ENCODE measurements around the gene AJM1. TPM values are rescaled to one million over a fixed set of nuclear protein-coding genes. Genes with fewer than 3 reads are reported as not detected.

Gene AJM1
- total RNA-seq, 1 experiment from 2014 or later, result 1.1 TPM

DNA sequence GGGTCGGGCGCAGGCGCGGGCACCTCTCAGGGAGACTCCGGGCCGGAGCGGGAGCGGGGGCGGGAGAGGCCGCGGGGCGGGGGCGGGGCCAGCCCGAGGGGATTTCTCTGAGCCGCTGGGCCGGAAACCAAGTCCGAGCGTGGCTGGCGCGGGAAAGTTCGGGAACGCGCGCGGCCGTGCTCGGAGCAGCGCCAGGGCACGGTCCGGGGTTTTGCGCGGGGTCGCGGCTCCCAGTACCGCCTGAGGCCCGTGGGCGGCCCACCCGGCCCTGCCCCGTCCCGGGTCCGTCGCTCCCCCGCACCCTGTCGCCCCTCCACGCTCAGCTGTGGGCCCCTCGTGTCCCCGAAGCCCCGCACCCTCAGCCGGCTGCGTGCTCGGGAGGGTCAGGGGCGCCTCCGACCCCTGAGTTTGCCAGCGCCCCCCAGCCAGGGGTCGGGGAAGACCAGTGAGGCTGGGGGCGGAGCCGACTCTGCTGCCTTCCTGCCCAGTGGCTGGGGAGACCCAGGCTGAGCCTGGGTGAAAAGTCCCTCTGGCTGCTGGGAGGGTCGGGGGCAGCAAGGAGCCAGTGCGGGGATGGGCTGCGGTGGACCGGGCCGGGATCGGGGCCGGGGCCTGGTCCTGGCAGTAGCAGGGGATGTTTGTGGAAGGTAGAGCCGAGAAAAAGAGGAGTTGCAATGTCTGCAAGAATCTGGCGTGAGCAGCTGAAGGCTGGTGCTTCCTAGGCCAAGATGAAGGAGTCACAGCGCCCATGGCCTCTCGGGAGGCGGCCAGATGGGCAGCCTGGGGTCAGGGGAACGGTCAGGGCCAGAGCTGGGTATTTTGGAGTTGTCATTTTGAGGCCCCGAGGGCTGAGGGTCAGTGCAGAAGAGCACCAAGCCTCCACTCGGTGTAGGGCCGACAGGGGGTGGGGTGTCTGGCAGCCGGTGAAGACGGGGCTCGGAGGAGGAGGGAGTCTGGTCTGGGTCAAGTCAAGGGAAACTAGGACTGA is 44.6 kb downstream of the AJM1 start:
- no peak for DNase-seq (ENCODE audit: low spot score)
- in situ Hi-C loops (cut with HindIII; ENCODE audit: low sequenced_read_pairs), result loop anchor here (10.0 kb wide), 1 partner anchor 48 kb away; no protein-coding TSS in a partner anchor

GRCh38 chr9:136888454-136888853 is 46.2 kb downstream of the AJM1 start:
- in situ Hi-C loops (cut with HindIII; ENCODE audit: low sequenced_read_pairs), result loop anchor here (10.0 kb wide), 1 partner anchor 46 kb away; no protein-coding TSS in a partner anchor
- DNase-seq (ENCODE audit: low spot score), result no peak

GRCh38 chr9:136889858-136890257 is 47.6 kb downstream of the AJM1 start:
- in situ Hi-C loops (cut with HindIII; ENCODE audit: low sequenced_read_pairs), result loop anchor here (10.0 kb wide), 1 partner anchor 45 kb away; no protein-coding TSS in a partner anchor
- DNase-seq (ENCODE audit: low spot score), result no peak

GRCh38 chr9:136890661-136891060 is 48.4 kb downstream of the AJM1 start:
- in situ Hi-C loops (cut with HindIII; ENCODE audit: low sequenced_read_pairs), result no loop called here
- no peak for DNase-seq (ENCODE audit: low spot score)

Other genes starting within 250 kb of the AJM1 start
- 140 and 142 TPM in 2 replicates for gene EGFL7, start 179.6 kb upstream of the AJM1 start, total RNA-seq (2014; rRNA removed; shearing (Covaris generic))
- 128 and 140 TPM in 2 replicates for gene AGPAT2, start 155.0 kb upstream of the AJM1 start, total RNA-seq (2014; rRNA removed; shearing (Covaris generic))
- 65.0 and 69.9 TPM in 2 replicates for gene DIPK1B, start 129.9 kb upstream of the AJM1 start, total RNA-seq (2014; rRNA removed; shearing (Covaris generic))
- gene LCN10, start 99.5 kb upstream of the AJM1 start, total RNA-seq (2014; rRNA removed; shearing (Covaris generic)), result not detected in 2 replicates
- not detected in 2 replicates for gene LCN6, start 94.0 kb upstream of the AJM1 start, total RNA-seq (2014; rRNA removed; shearing (Covaris generic))
- gene LCN8, start 84.2 kb upstream of the AJM1 start, total RNA-seq (2014; rRNA removed; shearing (Covaris generic)), result not detected in 2 replicates
- gene LCN15, start 78.0 kb upstream of the AJM1 start, total RNA-seq (2014; rRNA removed; shearing (Covaris generic)), result not detected in 2 replicates
- gene TMEM141, start 51.1 kb upstream of the AJM1 start, total RNA-seq (2014; rRNA removed; shearing (Covaris generic)), result 60.8 and 107 TPM in 2 replicates
- not detected in 2 replicates for gene CCDC183, start 46.1 kb upstream of the AJM1 start, total RNA-seq (2014; rRNA removed; shearing (Covaris generic))
- 199 and 222 TPM in 2 replicates for gene RABL6, start 34.5 kb upstream of the AJM1 start, total RNA-seq (2014; rRNA removed; shearing (Covaris generic))
- gene PHPT1, start 6.9 kb downstream of the AJM1 start, total RNA-seq (2014; rRNA removed; shearing (Covaris generic)), result 139 and 226 TPM in 2 replicates
- gene MAMDC4, start 9.9 kb downstream of the AJM1 start, total RNA-seq (2014; rRNA removed; shearing (Covaris generic)), result 1.9 TPM in 2 replicates
- gene EDF1, start 23.8 kb downstream of the AJM1 start, total RNA-seq (2014; rRNA removed; shearing (Covaris generic)), result 308 and 348 TPM in 2 replicates
- gene TRAF2, start 44.0 kb downstream of the AJM1 start, total RNA-seq (2014; rRNA removed; shearing (Covaris generic)), result 22.6 and 36.3 TPM in 2 replicates
- 118 and 124 TPM in 2 replicates for gene FBXW5, start 102.3 kb downstream of the AJM1 start, total RNA-seq (2014; rRNA removed; shearing (Covaris generic))
- 0.92 TPM in 1 of 2 replicates, not detected in the other for gene C8G, start 102.8 kb downstream of the AJM1 start, total RNA-seq (2014; rRNA removed; shearing (Covaris generic))
- not detected in 2 replicates for gene LCN12, start 109.8 kb downstream of the AJM1 start, total RNA-seq (2014; rRNA removed; shearing (Covaris generic))
- gene PTGDS, start 135.0 kb downstream of the AJM1 start, total RNA-seq (2014; rRNA removed; shearing (Covaris generic)), result 4.7 TPM in 1 of 2 replicates, not detected in the other
- gene LCNL1, start 140.5 kb downstream of the AJM1 start, total RNA-seq (2014; rRNA removed; shearing (Covaris generic)), result not detected in 2 replicates
- 52.2 and 79.6 TPM in 2 replicates for gene PAXX, start 149.9 kb downstream of the AJM1 start, total RNA-seq (2014; rRNA removed; shearing (Covaris generic))
- gene CLIC3, start 154.1 kb downstream of the AJM1 start, total RNA-seq (2014; rRNA removed; shearing (Covaris generic)), result 2.1 and 6.2 TPM in 2 replicates
- 8.5 and 12.3 TPM in 2 replicates for gene ABCA2, start 185.8 kb downstream of the AJM1 start, total RNA-seq (2014; rRNA removed; shearing (Covaris generic))
- gene FUT7, start 189.6 kb downstream of the AJM1 start, total RNA-seq (2014; rRNA removed; shearing (Covaris generic)), result not detected in 2 replicates
- gene NPDC1, start 203.7 kb downstream of the AJM1 start, total RNA-seq (2014; rRNA removed; shearing (Covaris generic)), result 32.0 and 38.4 TPM in 2 replicates
- not detected in 2 replicates for gene ENTPD2, start 211.6 kb downstream of the AJM1 start, total RNA-seq (2014; rRNA removed; shearing (Covaris generic))
- 62.9 and 63.5 TPM in 2 replicates for gene SAPCD2, start 228.1 kb downstream of the AJM1 start, total RNA-seq (2014; rRNA removed; shearing (Covaris generic))
- gene UAP1L1, start 235.0 kb downstream of the AJM1 start, total RNA-seq (2014; rRNA removed; shearing (Covaris generic)), result 28.9 and 34.7 TPM in 2 replicates
- gene MAN1B1, start 244.5 kb downstream of the AJM1 start, total RNA-seq (2014; rRNA removed; shearing (Covaris generic)), result 67.0 and 73.9 TPM in 2 replicates